ENCODE results near the gene STAG1.
"Not testable (repeated sequence)": the region's sequence is repeated elsewhere in the genome, so short reads cannot be mapped to it uniquely, and the experiment has no call there.

STAG1 gene

GRCh38 chr3:136745916-136746315 is 6.3 kb downstream of the STAG1 start:
- DNase-seq (ENCODE audit: low read depth) = no peak

GRCh38 chr3:136741063-136741462 is 11.1 kb downstream of the STAG1 start:
- no peak for DNase-seq (ENCODE audit: low read depth)

- DNase-seq (ENCODE audit: low read depth) = no peak
These were observed 11.7 kb downstream of the STAG1 start for GRCh38 chr3:136740351-136740958.

- not testable (repeated sequence) for DNase-seq (ENCODE audit: low read depth)
These were observed 15.2 kb downstream of the STAG1 start for GRCh38 chr3:136736950-136737349.

- no peak for DNase-seq (ENCODE audit: low read depth)
These were observed 17.1 kb downstream of the STAG1 start for GRCh38 chr3:136735103-136735502.

- DNase-seq (ENCODE audit: low read depth) = no peak
These were observed 17.7 kb downstream of the STAG1 start for GRCh38 chr3:136734382-136735070.

GRCh38 chr3:136733317-136733833 is 18.8 kb downstream of the STAG1 start:
- peak; percentile 30 for DNase-seq (ENCODE audit: low read depth)

- DNase-seq (ENCODE audit: low read depth) = no peak
These were observed 20.8 kb downstream of the STAG1 start for GRCh38 chr3:136731274-136731884.

GRCh38 chr3:136730595-136731273 is 21.4 kb downstream of the STAG1 start:
- DNase-seq (ENCODE audit: low read depth) = no peak

GRCh38 chr3:136728918-136729317 is 23.3 kb downstream of the STAG1 start:
- DNase-seq (ENCODE audit: low read depth) = peak; percentile 90

- DNase-seq (ENCODE audit: low read depth) = no peak
These were observed 23.7 kb downstream of the STAG1 start for GRCh38 chr3:136728473-136728872.

GRCh38 chr3:136725468-136725867 is 26.7 kb downstream of the STAG1 start:
- no peak for DNase-seq (ENCODE audit: low read depth)

- not testable (repeated sequence) for DNase-seq (ENCODE audit: low read depth)
These were observed 29.3 kb downstream of the STAG1 start for GRCh38 chr3:136722916-136723315.

- not testable (repeated sequence) for DNase-seq (ENCODE audit: low read depth)
These were observed 29.8 kb downstream of the STAG1 start for GRCh38 chr3:136722399-136722798.

- no peak for DNase-seq (ENCODE audit: low read depth)
These were observed 32.1 kb downstream of the STAG1 start for GRCh38 chr3:136720091-136720490.

GRCh38 chr3:136716629-136717028 is 35.5 kb downstream of the STAG1 start:
- no peak for DNase-seq (ENCODE audit: low read depth)

- no peak for DNase-seq (ENCODE audit: low read depth)
These were observed 38.2 kb downstream of the STAG1 start for GRCh38 chr3:136714020-136714419.

- DNase-seq (ENCODE audit: low read depth) = no peak
These were observed 39.2 kb downstream of the STAG1 start for GRCh38 chr3:136712941-136713340.

- not testable (repeated sequence) for DNase-seq (ENCODE audit: low read depth)
These were observed 40.3 kb downstream of the STAG1 start for GRCh38 chr3:136711888-136712287.

- DNase-seq (ENCODE audit: low read depth) = no peak
These were observed 40.9 kb downstream of the STAG1 start for GRCh38 chr3:136711277-136711676.

- not testable (repeated sequence) for DNase-seq (ENCODE audit: low read depth)
These were observed 42.4 kb downstream of the STAG1 start for GRCh38 chr3:136709775-136710174.

GRCh38 chr3:136708333-136708985 is 43.7 kb downstream of the STAG1 start:
- no peak for DNase-seq (ENCODE audit: low read depth)
